ENCODE results near the gene EPC2. TPM values are rescaled to one million over a fixed set of nuclear protein-coding genes. Genes with fewer than 3 reads are reported as not detected.
A peak's percentile ranks its signal among the peaks of the same experiment; 100 is the strongest.

Gene EPC2
- total RNA-seq, 2 experiments from 2014 or later = 16.7 to 16.9 TPM

DNA sequence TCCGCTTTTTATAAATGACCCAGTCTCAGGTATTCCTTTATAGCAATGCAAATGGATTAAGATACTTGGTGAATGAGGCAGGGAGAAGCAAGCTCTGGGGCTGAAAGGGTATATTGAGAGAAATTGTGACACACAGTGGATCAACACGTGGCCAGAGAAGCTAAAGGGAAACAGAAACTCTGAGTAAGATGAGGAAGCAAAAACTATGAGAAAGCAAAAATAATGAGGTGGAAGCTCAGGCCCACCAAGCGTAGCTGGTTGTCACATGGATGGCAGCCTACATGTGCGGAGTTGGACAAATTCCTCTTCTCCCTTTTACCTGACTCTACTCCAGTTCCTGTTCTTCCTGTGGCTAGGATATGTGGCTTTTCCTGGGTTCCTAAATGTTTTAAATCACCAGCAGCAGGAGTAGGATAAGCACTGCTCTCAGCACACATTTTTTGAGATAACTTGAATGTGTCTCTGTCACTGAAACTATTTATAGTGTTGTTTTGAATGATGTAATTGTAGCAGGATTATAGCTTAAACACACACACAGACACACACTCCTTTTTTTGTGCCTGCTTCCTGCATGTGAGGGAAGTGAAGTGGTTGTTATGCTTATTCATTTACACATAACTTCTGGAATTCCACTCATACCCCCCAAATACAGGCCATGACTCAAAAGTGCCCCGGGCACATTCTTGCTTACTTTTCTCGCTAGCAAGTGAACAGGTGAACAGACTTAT is 30.1 kb upstream of the EPC2 start:
- peaks cover 2% of the 10 kb centered on the region for H3K27me3 Mint-ChIP-seq
- H3K27ac Mint-ChIP-seq = peak overlapping the region; percentile 47
- no peaks in the 10 kb centered on the region for H3K9me3 Mint-ChIP-seq
- intact Hi-C loops (cut with micrococcal nuclease) = loop anchor here (1.0 kb wide), 2 partner anchors 11 to 29 kb away; no protein-coding TSS in a partner anchor
- POLR2A ChIA-PET = interaction anchor here (0.6 to 1.1 kb wide), 2 partner anchors 11 to 29 kb away, joined by 3 read pairs; no protein-coding TSS in a partner anchor
- CTCF ChIA-PET = interaction anchor here (1.0 to 1.3 kb wide), 2 partner anchors 12 to 105 kb away, joined by 3 to 4 read pairs; no protein-coding TSS in a partner anchor
- peaks cover 14% of the 10 kb centered on the region for H3K4me1 Mint-ChIP-seq (ENCODE audit: low read depth)
- DNase-seq = peak; percentile 28
- no peaks in the 10 kb centered on the region for H3K36me3 Mint-ChIP-seq
- H3K4me3 Mint-ChIP-seq = no peak overlapping the region

DNA sequence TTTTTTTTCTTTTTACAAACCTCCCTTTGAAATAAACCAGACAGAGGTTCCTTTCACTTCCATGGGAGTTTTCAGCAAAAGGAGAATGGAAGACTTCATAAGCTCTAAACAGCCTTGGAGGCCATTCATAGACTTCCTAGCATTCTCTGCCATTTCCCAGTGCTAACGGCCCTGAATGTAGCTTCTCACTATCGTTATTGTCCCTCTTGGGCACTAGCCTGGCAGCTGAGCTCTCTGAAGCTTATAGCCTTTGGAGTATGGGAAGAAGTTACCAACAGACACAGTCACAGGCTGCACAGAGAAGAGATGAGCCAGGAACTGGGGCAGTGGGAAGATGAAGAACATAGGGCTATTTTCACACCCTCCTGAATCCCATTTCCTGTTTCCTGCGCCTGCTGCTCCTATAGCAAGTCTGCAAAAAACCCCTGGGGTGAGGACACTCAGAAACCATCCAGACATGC is 29.1 kb upstream of the EPC2 start:
- POLR2A ChIA-PET = no interaction called here
- no peaks in the 10 kb centered on the region for H3K36me3 Mint-ChIP-seq

DNA sequence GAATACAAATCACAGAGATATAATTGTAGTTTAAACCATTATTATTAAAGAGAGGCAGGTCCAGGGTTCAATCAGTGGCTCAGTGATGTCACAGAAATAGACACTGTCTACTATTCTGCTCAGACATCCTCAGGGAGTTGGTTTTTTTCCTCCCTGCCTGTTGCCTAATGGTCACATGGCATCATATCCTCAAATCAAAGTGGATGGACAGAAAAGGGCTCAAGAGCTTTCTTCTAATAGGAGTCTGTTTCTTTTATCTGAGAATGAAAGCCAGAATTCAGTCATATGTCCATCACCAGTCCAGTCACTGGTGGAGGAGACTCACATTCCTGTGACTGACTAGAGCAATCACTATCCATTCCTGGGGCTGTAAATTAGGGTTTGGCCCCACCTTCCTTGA is 27.9 kb upstream of the EPC2 start:
- Mint-ChIP-seq H3K4me3 (no peak overlapping the region), H3K27ac (no peak overlapping the region), H3K4me1 (ENCODE audit: low read depth) (peaks cover 14% of the 10 kb centered on the region), H3K27me3 (peaks cover 2% of the 10 kb centered on the region), H3K36me3 (no peaks in the 10 kb centered on the region), H3K9me3 (no peaks in the 10 kb centered on the region)
- no peak for DNase-seq
- POLR2A ChIA-PET = no interaction called here
- CTCF ChIA-PET = no interaction called here
- intact Hi-C loops (cut with micrococcal nuclease) = no loop called here

More for the DNA sequence above, 29.1 kb upstream of the EPC2 start:
- intact Hi-C loops (cut with micrococcal nuclease) = no loop called here
- no peak overlapping the region for H3K4me3 Mint-ChIP-seq
- CTCF ChIA-PET = interaction anchor here (0.7 kb wide), 1 partner anchor 120 kb away, joined by 3 read pairs; no protein-coding TSS in a partner anchor
- H3K27ac Mint-ChIP-seq = no peak overlapping the region
- H3K27me3 Mint-ChIP-seq = peaks cover 2% of the 10 kb centered on the region
- no peak for DNase-seq
- peaks cover 14% of the 10 kb centered on the region for H3K4me1 Mint-ChIP-seq (ENCODE audit: low read depth)
- no peaks in the 10 kb centered on the region for H3K9me3 Mint-ChIP-seq

DNA sequence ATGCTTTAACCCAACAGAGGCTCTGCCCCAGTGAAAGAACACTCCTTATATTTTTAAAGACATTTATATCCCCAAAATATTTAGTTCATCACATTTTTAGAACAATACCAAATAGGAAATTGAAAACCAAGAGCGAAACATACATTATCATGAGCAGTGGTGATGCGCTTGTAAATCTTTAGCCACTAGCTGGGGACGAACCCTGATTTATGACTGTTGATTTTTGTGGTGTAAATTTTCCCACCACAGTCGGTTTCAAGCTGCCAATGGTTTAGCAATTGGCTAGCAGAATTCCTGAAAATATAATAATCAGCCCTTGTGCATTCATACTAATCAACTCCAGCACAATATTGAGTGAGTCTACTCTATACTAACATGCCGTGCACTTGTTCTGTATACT is 27.3 kb upstream of the EPC2 start:
- Mint-ChIP-seq H3K4me1 (ENCODE audit: low read depth) (peaks cover 14% of the 10 kb centered on the region), H3K36me3 (no peaks in the 10 kb centered on the region), H3K27ac (no peak overlapping the region), H3K9me3 (no peaks in the 10 kb centered on the region), H3K27me3 (peaks cover 2% of the 10 kb centered on the region), H3K4me3 (no peak overlapping the region)
- intact Hi-C loops (cut with micrococcal nuclease) = no loop called here
- POLR2A ChIA-PET = no interaction called here
- DNase-seq = no peak
- CTCF ChIA-PET = no interaction called here

DNA sequence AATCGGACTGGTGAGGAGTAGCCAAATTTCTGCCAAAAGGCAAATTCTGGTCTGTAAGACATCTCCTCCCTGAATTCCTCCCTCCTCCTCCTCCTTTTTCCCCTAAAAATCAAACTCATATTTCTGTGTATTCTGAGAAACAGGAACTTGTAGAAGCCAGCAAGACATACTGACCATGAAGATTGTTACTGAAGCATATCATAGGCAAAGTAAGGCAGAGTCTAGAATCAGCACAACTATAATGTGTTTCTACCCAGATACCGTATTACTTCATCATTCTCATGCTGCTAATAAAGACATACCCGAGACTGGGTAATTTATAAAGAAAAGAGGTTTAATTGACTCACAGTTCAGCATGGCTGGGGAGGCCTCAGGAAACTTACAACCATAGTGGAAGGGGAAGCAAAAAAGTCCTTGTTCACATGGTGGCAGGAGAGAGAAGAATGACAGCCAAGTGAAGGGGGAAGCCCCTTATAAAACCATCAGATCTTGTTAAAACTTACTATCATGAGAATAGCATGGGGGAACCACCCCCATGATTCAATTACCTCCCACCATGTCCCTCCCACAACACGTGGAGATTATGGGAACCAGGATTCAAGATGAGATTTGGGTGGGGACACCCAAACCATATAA is 24.9 kb upstream of the EPC2 start:
- ChIA-PET POLR2A (no interaction called here), CTCF (no interaction called here)
- peaks cover 4% of the 10 kb centered on the region for H3K4me1 Mint-ChIP-seq (ENCODE audit: low read depth)
- no peak overlapping the region for H3K27ac Mint-ChIP-seq
- intact Hi-C loops (cut with micrococcal nuclease) = no loop called here
- no peaks in the 10 kb centered on the region for H3K9me3 Mint-ChIP-seq
- DNase-seq = no peak
- peaks cover 2% of the 10 kb centered on the region for H3K27me3 Mint-ChIP-seq
- no peaks in the 10 kb centered on the region for H3K36me3 Mint-ChIP-seq
- H3K4me3 Mint-ChIP-seq = no peak overlapping the region

DNA sequence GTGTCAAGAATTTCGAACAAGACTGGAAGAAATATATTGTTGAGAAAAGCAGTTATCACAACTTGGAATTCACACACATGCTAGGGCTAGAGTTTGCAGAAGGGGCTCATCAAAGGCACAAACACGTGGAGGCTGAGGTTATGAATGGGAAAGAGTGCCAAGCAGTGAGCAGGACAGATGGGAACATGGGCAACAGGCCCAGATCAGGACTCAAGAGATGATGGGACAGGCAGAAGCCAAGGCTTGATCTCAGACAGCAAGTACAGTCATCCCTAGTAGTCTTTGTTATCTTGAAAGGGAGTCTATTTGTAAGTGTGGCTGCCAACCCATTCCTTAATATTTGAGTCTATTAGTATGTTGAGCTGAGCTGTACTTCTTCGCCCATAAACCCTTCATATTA is 22.2 kb upstream of the EPC2 start:
- Mint-ChIP-seq H3K27me3 (peaks cover 2% of the 10 kb centered on the region), H3K36me3 (no peaks in the 10 kb centered on the region), H3K4me1 (ENCODE audit: low read depth) (no peaks in the 10 kb centered on the region), H3K4me3 (no peak overlapping the region), H3K27ac (no peak overlapping the region), H3K9me3 (no peaks in the 10 kb centered on the region)
- ChIA-PET POLR2A (no interaction called here), CTCF (no interaction called here)
- DNase-seq = no peak
- intact Hi-C loops (cut with micrococcal nuclease) = no loop called here

DNA sequence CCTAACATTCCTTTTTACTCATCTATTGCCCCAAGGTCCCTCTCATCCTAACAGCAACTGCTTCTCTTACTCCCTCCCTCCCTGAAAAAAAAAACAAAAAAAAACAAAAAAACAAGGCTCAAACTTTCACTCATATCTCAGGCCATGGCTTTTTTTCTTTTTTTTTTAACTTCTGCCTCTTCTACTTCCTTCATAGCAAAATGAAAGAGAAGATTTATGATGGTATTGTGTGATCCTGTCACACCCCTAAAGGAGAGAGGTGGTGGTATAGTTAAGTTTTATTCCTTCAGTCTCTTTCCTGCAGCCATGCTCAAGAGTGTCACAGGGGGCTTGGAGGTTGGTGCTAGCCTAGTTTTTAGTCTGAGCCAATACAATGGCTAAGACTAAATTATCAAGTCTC is 21.5 kb upstream of the EPC2 start:
- Mint-ChIP-seq H3K9me3 (no peaks in the 10 kb centered on the region), H3K36me3 (no peaks in the 10 kb centered on the region), H3K4me3 (no peak overlapping the region), H3K4me1 (ENCODE audit: low read depth) (no peaks in the 10 kb centered on the region), H3K27ac (no peak overlapping the region), H3K27me3 (no peaks in the 10 kb centered on the region)
- ChIA-PET CTCF (no interaction called here), POLR2A (no interaction called here)
- no peak for DNase-seq
- intact Hi-C loops (cut with micrococcal nuclease) = no loop called here

DNA sequence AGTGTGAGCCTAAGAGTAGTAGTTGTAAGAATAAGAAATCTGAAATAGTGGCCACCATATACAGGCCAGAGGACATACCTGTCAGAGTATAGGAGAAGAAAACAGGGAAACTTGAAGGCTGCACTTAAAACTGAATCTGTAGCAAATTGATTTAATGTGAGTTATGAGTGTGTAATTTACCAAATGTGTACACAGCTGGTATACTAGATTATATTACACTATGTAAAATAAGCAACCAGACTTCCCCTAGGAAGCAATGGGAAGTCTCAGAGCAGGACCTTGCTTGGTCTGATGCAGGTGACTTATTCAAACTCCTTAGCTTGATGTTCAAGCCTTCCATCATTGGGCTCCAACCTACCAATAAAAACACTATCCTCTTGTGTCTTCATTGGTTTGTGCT is 17.3 kb upstream of the EPC2 start:
- no peaks in the 10 kb centered on the region for H3K9me3 Mint-ChIP-seq
- intact Hi-C loops (cut with micrococcal nuclease) = no loop called here
- H3K27ac Mint-ChIP-seq = no peak overlapping the region
- H3K36me3 Mint-ChIP-seq = no peaks in the 10 kb centered on the region
- peaks cover 2% of the 10 kb centered on the region for H3K27me3 Mint-ChIP-seq
- ChIA-PET CTCF (no interaction called here), POLR2A (no interaction called here)
- no peak for DNase-seq
- no peaks in the 10 kb centered on the region for H3K4me1 Mint-ChIP-seq (ENCODE audit: low read depth)
- H3K4me3 Mint-ChIP-seq = no peak overlapping the region

DNA sequence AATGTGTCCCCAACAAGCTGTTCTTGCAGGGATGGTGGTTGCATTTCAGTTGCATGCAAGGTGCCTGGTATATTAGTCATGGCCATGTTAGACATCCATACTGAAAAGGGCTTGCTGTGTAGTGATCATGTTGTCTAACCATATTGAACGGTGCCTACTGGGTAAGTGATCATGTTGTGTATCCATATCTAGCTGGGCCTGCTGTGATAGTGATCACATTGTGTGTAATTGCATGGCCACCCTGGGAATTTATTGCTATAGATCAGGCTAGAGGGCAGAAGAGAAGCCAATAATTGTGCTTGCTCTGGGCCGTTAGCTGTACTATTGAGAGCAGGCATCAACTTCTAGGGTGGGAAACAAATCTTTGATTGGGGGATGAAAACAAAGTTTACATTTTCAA is 9.8 kb upstream of the EPC2 start:
- H3K4me3 Mint-ChIP-seq = no peak overlapping the region
- ChIA-PET CTCF (no interaction called here), POLR2A (no interaction called here)
- H3K27me3 Mint-ChIP-seq = peaks cover 5% of the 10 kb centered on the region
- H3K4me1 Mint-ChIP-seq (ENCODE audit: low read depth) = no peaks in the 10 kb centered on the region
- H3K9me3 Mint-ChIP-seq = no peaks in the 10 kb centered on the region
- H3K36me3 Mint-ChIP-seq = no peaks in the 10 kb centered on the region
- intact Hi-C loops (cut with micrococcal nuclease) = no loop called here
- H3K27ac Mint-ChIP-seq = no peak overlapping the region
- no peak for DNase-seq

DNA sequence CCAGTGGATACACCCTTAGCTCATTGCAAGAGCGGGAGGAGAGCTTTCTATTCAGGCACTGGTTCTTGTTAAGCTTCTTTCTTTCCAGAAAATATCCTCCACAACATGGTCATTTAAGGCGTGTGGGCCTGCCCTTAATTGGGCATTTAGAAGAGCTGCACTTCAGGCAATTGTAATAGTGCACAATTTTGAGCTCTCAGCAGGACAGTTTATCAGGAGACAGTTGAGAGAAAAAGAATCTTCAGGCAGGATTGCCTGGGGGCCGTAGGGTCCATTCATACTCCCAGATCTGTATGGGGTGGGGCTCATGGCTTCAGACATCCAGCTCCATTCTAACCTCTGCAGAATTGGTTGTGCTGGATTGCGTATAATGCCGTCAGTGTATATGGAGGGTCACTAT is 6.0 kb upstream of the EPC2 start:
- Mint-ChIP-seq H3K36me3 (no peaks in the 10 kb centered on the region), H3K27ac (no peak overlapping the region), H3K4me3 (no peak overlapping the region), H3K9me3 (no peaks in the 10 kb centered on the region), H3K4me1 (ENCODE audit: low read depth) (peaks cover 13% of the 10 kb centered on the region), H3K27me3 (peaks cover 11% of the 10 kb centered on the region)
- intact Hi-C loops (cut with micrococcal nuclease) = no loop called here
- no peak for DNase-seq
- CTCF ChIA-PET = no interaction called here
- POLR2A ChIA-PET = no interaction called here

DNA sequence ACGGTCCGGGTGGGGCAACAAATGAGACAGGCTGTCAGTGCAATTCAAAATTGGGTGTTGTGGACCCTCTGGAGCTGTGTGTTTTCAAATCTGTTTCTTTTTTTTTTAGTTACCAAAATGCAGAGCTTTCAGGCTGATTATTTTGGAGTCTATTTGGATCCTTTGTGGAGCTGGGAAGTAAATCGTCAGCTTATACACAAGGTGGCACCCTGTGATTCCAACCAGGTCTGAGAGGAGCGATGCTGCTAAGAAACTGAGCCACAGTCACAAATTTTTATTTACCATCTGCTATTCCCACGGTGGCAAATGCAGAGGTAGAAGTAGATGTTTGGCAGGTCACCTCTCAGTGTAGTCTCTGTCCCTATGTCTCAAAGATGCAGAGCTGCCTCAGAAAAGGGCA is 3.8 kb upstream of the EPC2 start:
- H3K36me3 Mint-ChIP-seq = peaks cover 2% of the 10 kb centered on the region
- intact Hi-C loops (cut with micrococcal nuclease) = loop anchor here (10.0 kb wide), 3 partner anchors 344 to 1346 kb away; partner anchors contain the start of gene MMADHC
- CTCF ChIA-PET = interaction anchor here (1.2 kb wide), 1 partner anchor 33 kb away, joined by 3 read pairs; no protein-coding TSS in a partner anchor
- no peaks in the 10 kb centered on the region for H3K9me3 Mint-ChIP-seq
- DNase-seq = no peak
- no peak overlapping the region for H3K27ac Mint-ChIP-seq
- peaks cover 13% of the 10 kb centered on the region for H3K27me3 Mint-ChIP-seq
- H3K4me1 Mint-ChIP-seq (ENCODE audit: low read depth) = peaks cover 16% of the 10 kb centered on the region
- POLR2A ChIA-PET = no interaction called here
- H3K4me3 Mint-ChIP-seq = no peak overlapping the region

DNA sequence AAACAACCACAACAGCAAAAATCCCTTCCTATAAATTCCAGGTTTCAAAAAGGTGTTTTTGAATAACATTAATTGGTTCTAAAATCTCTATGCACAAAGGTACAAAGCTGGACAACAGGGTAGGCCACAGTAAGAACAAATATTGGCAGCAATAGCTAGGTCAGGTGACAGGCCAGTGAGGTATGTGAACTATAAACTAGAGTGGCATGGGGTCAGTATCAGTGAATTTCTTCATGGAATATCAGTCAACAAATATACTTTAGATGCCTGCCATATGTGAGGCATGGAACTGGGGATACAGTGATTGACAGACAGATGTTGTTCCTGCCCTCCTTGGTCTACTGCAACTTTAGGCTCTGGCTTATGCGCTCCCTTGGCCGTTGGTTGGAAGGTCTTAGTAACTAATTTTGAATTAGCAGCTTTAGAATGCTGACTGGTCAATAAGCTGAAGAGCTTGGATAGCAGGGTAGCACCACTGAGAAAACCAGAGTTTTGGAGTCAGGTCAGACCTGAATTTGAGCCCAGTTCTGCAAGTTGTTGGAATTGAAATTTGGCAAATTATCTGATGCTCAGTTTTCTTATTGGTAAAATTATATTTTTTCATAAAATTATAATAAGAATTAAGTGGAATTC is 2.3 kb upstream of the EPC2 start:
- intact Hi-C loops (cut with micrococcal nuclease) = loop anchor here (10.0 kb wide), 3 partner anchors 343 to 1347 kb away; partner anchors contain the start of gene MMADHC
- Mint-ChIP-seq H3K4me1 (ENCODE audit: low read depth) (peaks cover 18% of the 10 kb centered on the region), H3K36me3 (peaks cover 2% of the 10 kb centered on the region), H3K9me3 (no peaks in the 10 kb centered on the region), H3K27me3 (peaks cover 12% of the 10 kb centered on the region), H3K27ac (no peak overlapping the region), H3K4me3 (no peak overlapping the region)
- CTCF ChIA-PET = interaction anchor here (1.9 to 2.2 kb wide), 3 partner anchors 38 to 133 kb away, joined by 5 to 9 read pairs (median 6); no protein-coding TSS in a partner anchor
- POLR2A ChIA-PET = no interaction called here
- DNase-seq = no peak

All from activated CD4-positive, alpha-beta memory T cell treated with anti-CD3 and anti-CD28 coated beads for 36 hours (primary cell).